Measurements from ENCODE around the gene CHCHD5.

Gene CHCHD5

GRCh38 chr2:112583497-112584133, 794 bp upstream of the CHCHD5 start:
- Histone ChIP-seq H3K27ac (ENCODE audit: low read length) (peak overlapping the region; percentile 99), H3K36me3 (replicated peaks; ENCODE audit: insufficient read depth, low read length) (no peaks in the 10 kb centered on the region), H3K79me2 (ENCODE audit: low read length) (peaks cover 24% of the 10 kb centered on the region), H3K4me3 (ENCODE audit: low read length) (peak overlapping the region; percentile 91), H3K27me3 (replicated peaks; ENCODE audit: insufficient read depth, low read length) (no peaks in the 10 kb centered on the region), H3K9me2 (replicated peaks; ENCODE audit: insufficient read depth, low read length) (no peaks in the 10 kb centered on the region), H3F3A (ENCODE audit: insufficient read depth, low read length) (peaks cover 26% of the 10 kb centered on the region), H4K20me1 (ENCODE audit: insufficient read depth, low read length) (no peaks in the 10 kb centered on the region), H2AFZ (ENCODE audit: low read length) (peak overlapping the region; percentile 76), H3K9me3 (replicated peaks; ENCODE audit: insufficient read depth, low read length) (no peaks in the 10 kb centered on the region), H3K4me1 (ENCODE audit: low read length) (peaks cover 12% of the 10 kb centered on the region), H3K4me2 (ENCODE audit: low read depth, low read length) (peak overlapping the region; percentile 80), H3K9ac (ENCODE audit: low read length) (peak overlapping the region; percentile 79)
- no peak for TF ChIP-seq EZH2phosphoT487 (IDR thresholded peaks at IDR 0.05; ENCODE audit: low read length)
- peak; percentile 17; the same call in 1 of the 2 replicates for TF ChIP-seq CTCF (IDR thresholded peaks at IDR 0.05; ENCODE audit: low read length)
- peak; percentile 48 for DNase-seq

- Histone ChIP-seq H3K9me3 (replicated peaks; ENCODE audit: insufficient read depth, low read length) (no peaks in the 10 kb centered on the region), H3K9ac (ENCODE audit: low read length) (peak overlapping the region; percentile 79), H3K79me2 (ENCODE audit: low read length) (peaks cover 19% of the 10 kb centered on the region), H3K27me3 (replicated peaks; ENCODE audit: insufficient read depth, low read length) (no peaks in the 10 kb centered on the region), H3K36me3 (replicated peaks; ENCODE audit: insufficient read depth, low read length) (no peaks in the 10 kb centered on the region), H4K20me1 (ENCODE audit: insufficient read depth, low read length) (no peaks in the 10 kb centered on the region), H3F3A (ENCODE audit: insufficient read depth, low read length) (peaks cover 26% of the 10 kb centered on the region), H3K27ac (ENCODE audit: low read length) (peak overlapping the region; percentile 99), H3K4me1 (ENCODE audit: low read length) (peaks cover 12% of the 10 kb centered on the region), H2AFZ (ENCODE audit: low read length) (peak overlapping the region; percentile 76), H3K9me2 (replicated peaks; ENCODE audit: insufficient read depth, low read length) (no peaks in the 10 kb centered on the region), H3K4me3 (ENCODE audit: low read length) (peak overlapping the region; percentile 91), H3K4me2 (ENCODE audit: low read depth, low read length) (peak overlapping the region; percentile 80)
- DNase-seq: no peak
- no peak for TF ChIP-seq CTCF (IDR thresholded peaks at IDR 0.05; ENCODE audit: low read length)
- TF ChIP-seq EZH2 (optimal IDR thresholded peaks at IDR 0.05; ENCODE audit: low read depth, low read length): no peak
- no peak for TF ChIP-seq EZH2phosphoT487 (IDR thresholded peaks at IDR 0.05; ENCODE audit: low read length)
Measured at GRCh38 chr2:112584891-112585250, 462 bp downstream of the CHCHD5 start.

GRCh38 chr2:112585400-112585799, 991 bp downstream of the CHCHD5 start:
- H2AFZ ChIP-seq (ENCODE audit: low read length): peak overlapping the region; percentile 76; the same call in 1 of the 2 replicates
- peak overlapping the region; percentile 91 for H3K4me3 ChIP-seq (ENCODE audit: low read length)
- 0 out of 2 replicates have a peak overlapping the region, but pooled peaks have one; percentile 79 for H3K9ac ChIP-seq (ENCODE audit: low read length)

More at GRCh38 chr2:112585400-112585799, 991 bp downstream of the CHCHD5 start:
- Histone ChIP-seq H4K20me1 (ENCODE audit: insufficient read depth, low read length) (no peaks in the 10 kb centered on the region), H3K36me3 (replicated peaks; ENCODE audit: insufficient read depth, low read length) (no peaks in the 10 kb centered on the region), H3K4me1 (ENCODE audit: low read length) (peaks cover 12% of the 10 kb centered on the region), H3F3A (ENCODE audit: insufficient read depth, low read length) (peaks cover 26% of the 10 kb centered on the region), H3K4me2 (ENCODE audit: low read depth, low read length) (peak overlapping the region; percentile 80), H3K9me3 (replicated peaks; ENCODE audit: insufficient read depth, low read length) (no peaks in the 10 kb centered on the region), H3K27ac (ENCODE audit: low read length) (peak overlapping the region; percentile 99; the same call in 1 of the 2 replicates), H3K27me3 (replicated peaks; ENCODE audit: insufficient read depth, low read length) (no peaks in the 10 kb centered on the region), H3K79me2 (ENCODE audit: low read length) (peaks cover 19% of the 10 kb centered on the region), H3K9me2 (replicated peaks; ENCODE audit: insufficient read depth, low read length) (no peaks in the 10 kb centered on the region)
- TF ChIP-seq EZH2 (optimal IDR thresholded peaks at IDR 0.05; ENCODE audit: low read depth, low read length) (no peak), CTCF (IDR thresholded peaks at IDR 0.05; ENCODE audit: low read length) (no peak), EZH2phosphoT487 (IDR thresholded peaks at IDR 0.05; ENCODE audit: low read length) (no peak)
- DNase-seq: no peak
